ENCODE data around the gene ZNF280B.
"Not testable (repeated sequence)": the region's sequence is repeated elsewhere in the genome, so short reads cannot be mapped to it uniquely, and the experiment has no call there.

- TF ChIP-seq GABPA (IDR thresholded peaks at IDR 0.05; ENCODE audit: low read depth); PBX3 (IDR thresholded peaks at IDR 0.05; ENCODE audit: insufficient replicate concordance, low read depth, low read length); SMAD1 (IDR thresholded peaks at IDR 0.05; ENCODE audit: low read depth, partially characterized antibody); CTCF (IDR thresholded peaks at IDR 0.05 in 2 of 3, conservative IDR thresholded peaks at IDR 0.05 in 1 of 3; ENCODE audit: control insufficient read depth in 2 of 3, extremely low read depth in 1 of 3, insufficient read depth in 1 of 3, low read depth in 3 of 3, low read length in 3 of 3); POLR2AphosphoS5 (IDR thresholded peaks at IDR 0.05; ENCODE audit: low read length); NR2C1 (IDR thresholded peaks at IDR 0.05); MAX (IDR thresholded peaks at IDR 0.05; ENCODE audit: low read depth, low read length); SUZ12 (IDR thresholded peaks at IDR 0.05; ENCODE audit: unreplicated experiment); PAX5 (IDR thresholded peaks at IDR 0.05; ENCODE audit: borderline replicate concordance, low read depth, low read length): not testable (repeated sequence)
Observed at GRCh38 chr22:22471104-22471503, 37.4 kb downstream of the ZNF280B start.

All from GM12878 (cell line).